HepG2 (cell line): ENCODE measurements around the gene SYNJ2. TPM values are rescaled to one million over a fixed set of nuclear protein-coding genes. Genes with fewer than 3 reads are reported as not detected.

ENCODE experiments used
- ATAC-seq: fragments of 200-7000 bp; cut with Tn5 transposase; 3 replicates; pipeline ENCODE4 v1.9.1; 2020; ENCODE audit warnings: mild to moderate bottlenecking, moderate library complexity
- BruUV-seq: library from RNA; stranded (reverse); fragments of 400-500 nt; replicated peaks from 2 replicates; lab custom pipeline; 2021; lab: Mats Ljungman, UMichigan
- CTCF ChIA-PET: fragments of 300-600 bp; formaldehyde crosslinking; extraction: SDS; loops from one replicate; lab custom pipeline; 2021; ENCODE audit warnings: low total read pairs, inconsistent platforms, low intra/inter-chr PET ratio; lab: Yijun Ruan, JAX
- POLR2A ChIA-PET: fragments of 350-600 bp; sonication (Branson Sonifier 250); formaldehyde crosslinking; loops from one replicate; lab custom pipeline; 2020; ENCODE audit warnings: antibody characterized with exemption, inconsistent platforms; lab: Yijun Ruan, JAX
- DNase-seq: peaks from one replicate; pipeline ENCODE4 v3.0.0-alpha.2; 2015; ENCODE audit warnings: low spot score
- FAIRE-seq: peaks from 3 replicates; lab custom pipeline; 2011; peaks lifted over from hg19 to GRCh38; lab: Jason Lieb, UNC
- H2AFZ ChIP-seq: one replicate; pipeline ENCODE4 v1.6.1; 2011; ENCODE audit warnings: low read length, inconsistent platforms
- H3K27ac ChIP-seq: fragments of 300-600 bp; 3 replicates; pipeline ENCODE4 v1.8.0; 2011; ENCODE audit warnings: mixed run types, mild to moderate bottlenecking, mixed read lengths, low read length, inconsistent platforms; ENCODE audit not compliant: insufficient read depth; ENCODE audit errors: extremely low read length
- H3K27me3 ChIP-seq, 2 experiments: fragments of 200-600 bp in 1 of 2; 2 replicates in 1 of 2; 3 replicates in 1 of 2; pipeline versions ENCODE4 v1.6.0 to v1.8.0; 2011; ENCODE audit warnings: low read length in 2 of 2, mild to moderate bottlenecking in 2 of 2, moderate library complexity in 2 of 2, inconsistent platforms in 1 of 2; ENCODE audit not compliant: insufficient read depth in 2 of 2, control insufficient read depth in 1 of 2
- H3K36me3 ChIP-seq, 2 experiments: fragments of 200-600 bp in 1 of 2; replicated peaks in 1 of 2; 2 replicates in 1 of 2; 3 replicates in 1 of 2; pipeline versions ENCODE4 v1.5.1 to v1.8.0; 2011; ENCODE audit warnings: low read length in 2 of 2, inconsistent platforms in 1 of 2; ENCODE audit not compliant: insufficient read depth in 2 of 2, control insufficient read depth in 1 of 2
- H3K4me1 ChIP-seq: 2 replicates; pipeline ENCODE4 v1.5.1; 2012; ENCODE audit warnings: low read length, inconsistent platforms; ENCODE audit not compliant: insufficient read depth
- H3K4me2 ChIP-seq: 2 replicates; pipeline ENCODE4 v1.6.0; 2011; ENCODE audit warnings: low read depth, low read length, inconsistent platforms
- H3K4me3 ChIP-seq, 3 experiments: fragments of 200-600 bp in 1 of 3; sonication (generic), shearing (Covaris generic) in 1 of 3; replicated peaks in 1 of 3; 2 replicates each; pipeline ENCODE4 v1.5.1; 2011 to 2016; ENCODE audit warnings: low read length in 3 of 3, inconsistent platforms in 2 of 3, low read depth in 2 of 3, mild to moderate bottlenecking in 2 of 3, control low read depth in 1 of 3, mixed read lengths in 1 of 3; ENCODE audit not compliant: insufficient read depth in 1 of 3
- H3K79me2 ChIP-seq: one replicate; pipeline ENCODE4 v1.6.1; 2011; ENCODE audit warnings: low read length, inconsistent platforms; ENCODE audit not compliant: insufficient read depth
- H3K9ac ChIP-seq: 2 replicates; pipeline ENCODE4 v1.6.0; 2011; ENCODE audit warnings: mild to moderate bottlenecking, low read depth, low read length, inconsistent platforms; ENCODE audit not compliant: insufficient read depth
- H3K9me3 ChIP-seq: 2 replicates; pipeline ENCODE4 v1.5.1; 2012; ENCODE audit warnings: mild to moderate bottlenecking, low read length
- H4K20me1 ChIP-seq: 2 replicates; pipeline ENCODE4 v1.6.0; 2011; ENCODE audit warnings: inconsistent platforms, mild to moderate bottlenecking, low read length, moderate library complexity; ENCODE audit not compliant: insufficient read depth
- CREB1 ChIP-seq, 2 experiments: fragments of 450-650 bp in 1 of 2; IDR thresholded peaks; 2 replicates each; pipeline ENCODE4 v1.6.1; 2016 to 2017; ENCODE audit warnings: control low read depth in 1 of 2, mild to moderate bottlenecking in 1 of 2, missing compliant biosample characterization in 1 of 2, missing genetic modification characterization in 1 of 2
- CREM ChIP-seq, 2 experiments: sonication (generic) in 1 of 2; formaldehyde crosslinking in 1 of 2; IDR thresholded peaks; 2 replicates each; pipeline versions ENCODE4 v1.4.0 to v1.6.1; 2016 to 2020; ENCODE audit warnings: antibody characterized with exemption in 1 of 2, mild to moderate bottlenecking in 1 of 2, missing genetic modification reagents in 1 of 2
- RBM22 ChIP-seq: fragments of 200-400 bp; formaldehyde crosslinking; optimal IDR thresholded peaks from 2 replicates; pipeline ENCODE3; 2017; ENCODE audit warnings: mild to moderate bottlenecking, low read length, moderate library complexity
- TSC22D2 ChIP-seq: sonication (generic); formaldehyde crosslinking; IDR thresholded peaks from 2 replicates; pipeline ENCODE4 v1.5.1; 2020; ENCODE audit warnings: missing genetic modification reagents, mild to moderate bottlenecking, borderline replicate concordance
- WGBS: methylation state at CpG from one replicate; pipeline ENCODE4 v1.1.6; 2017; ENCODE audit warnings: low lambda C conversion rate; 5-methylcytosine and 5-hydroxymethylcytosine counted together
- in situ Hi-C: cut with HindIII; loops from 2 replicates; pipeline ENCODE4 v1.10.0; 2017; ENCODE audit warnings: low pct_unique_long_range_greater_than_20kb; ENCODE audit not compliant: extremely low pct_ligation_motif_present
- intact Hi-C: fragments of 100-400 bp; cut with micrococcal nuclease; formaldehyde crosslinking; loops from one replicate; pipeline ENCODE4 v1.10.0; 2022; ENCODE audit not compliant: unreplicated experiment
- polyA plus RNA-seq, 8 experiments: library from polyadenylated mRNA; depleted of rRNA in 3 of 8; stranded (reverse) in 7 of 8; unstranded in 1 of 8; fragments of >200 nt; fragmentation: Illumina TruSeq in 4 of 8; extraction: Trizol in 4 of 8; gene quantifications; 2 replicates each; pipeline versions ENCODE4 v1.2.1 to v1.2.3, GENCODE V29; 2011 to 2016; ENCODE audit warnings: low read depth in 4 of 8, missing spikeins in 1 of 8, mixed read lengths in 1 of 8; ENCODE audit not compliant: insufficient read depth in 1 of 8
- total RNA-seq, 5 experiments: library from RNA; depleted of rRNA; stranded (reverse); fragments of >200 nt; fragmentation: Illumina TruSeq; extraction: Trizol; gene quantifications; 2 replicates each; pipeline ENCODE4 v1.2.3, GENCODE V29; 2016; ENCODE audit warnings: low read depth in 1 of 5
- TF ChIP-seq, protein P1 (sequence below): sonication (generic); formaldehyde crosslinking; IDR thresholded peaks from 2 replicates; pipeline ENCODE4 v1.4.0; 2020; ENCODE audit warnings: missing genetic modification reagents

SYNJ2 gene
- total and polyA plus RNA-seq, 2 of the 13 experiments (the other 11 are each of a cell fraction or from before 2014, with no cell fraction given) = 39.1 to 57.6 TPM

DNA sequence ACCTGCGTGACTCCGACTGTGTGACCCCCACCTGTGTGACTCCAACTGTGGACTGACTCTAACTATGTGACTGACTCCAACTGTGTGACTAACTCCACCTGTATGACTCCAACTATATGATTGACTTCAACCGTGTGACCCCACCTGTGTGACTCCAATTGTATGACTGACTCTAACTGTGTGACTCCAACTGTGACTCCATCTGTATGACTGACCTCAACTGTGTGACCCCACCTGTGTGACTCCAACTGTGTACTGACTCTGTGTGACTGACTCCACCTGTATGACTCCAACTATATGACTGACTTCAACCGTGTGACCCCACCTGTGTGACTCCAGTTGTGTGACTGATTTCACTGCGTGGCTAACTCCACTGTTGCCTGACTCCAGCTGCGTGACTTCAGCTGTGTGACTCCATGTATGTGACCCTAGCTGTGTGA lies 38.6 kb downstream of the SYNJ2 start:
- in situ Hi-C loops = no loop called here
- intact Hi-C loops = no loop called here
- Histone ChIP-seq H2AFZ (no peak overlapping the region), H3K9me3 (no peaks in the 10 kb centered on the region), H3K9ac (no peak overlapping the region), H3K27me3 (no peaks in the 10 kb centered on the region), H3K4me2 (no peak overlapping the region), H3K4me3 (no peak overlapping the region), H3K36me3 (peaks cover 45 to 79% of the 10 kb centered on the region in 2 experiments), H3K27ac (peak overlapping the region; percentile 4), H3K4me1 (peaks cover 70% of the 10 kb centered on the region), H3K79me2 (peaks cover 89% of the 10 kb centered on the region), H4K20me1 (no peaks in the 10 kb centered on the region)
- ChIA-PET POLR2A (interaction anchor here (1.7 to 3.8 kb wide), 2 partner anchors 8 to 14 kb away, joined by 8 to 39 read pairs; no protein-coding TSS in a partner anchor), CTCF (no interaction called here)
- no TSS peak for BruUV-seq
- no peak for ATAC-seq
- TF ChIP-seq RBM22 = peak; percentile 64
- TF ChIP-seq TSC22D2 (CRISPR knock-in tag) = no peak
- 0 out of 2 replicates have a peak, but pooled peaks have one; percentile 19 for TF ChIP-seq CREB1 (IDR thresholded peaks at IDR 0.05)
- TF ChIP-seq CREB1 (CRISPR knock-in tag; IDR thresholded peaks at IDR 0.05) = no peak
- no peak for FAIRE-seq
- no peak for DNase-seq
- WGBS = 89% methylated on average over 6 of the region's 6 CpGs

DNA sequence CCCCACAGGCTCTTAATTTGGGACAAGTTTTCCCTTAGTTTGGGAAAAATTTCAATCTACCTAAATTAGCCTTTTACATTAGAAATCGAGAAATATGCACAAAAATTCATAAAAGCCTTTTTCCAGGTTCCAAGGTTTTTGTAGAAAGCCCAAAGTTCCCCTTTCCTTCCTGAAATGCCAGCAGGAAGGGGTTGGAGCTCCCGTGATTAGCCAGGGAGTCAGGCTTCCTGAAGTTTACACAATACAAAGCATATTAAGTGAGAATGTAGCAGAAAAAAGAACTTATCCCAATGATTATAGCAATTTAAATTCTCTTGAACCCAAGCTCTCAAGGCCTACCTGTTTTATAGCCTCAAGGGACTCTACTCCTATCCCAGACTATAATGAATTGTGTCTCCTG lies 39.1 kb downstream of the SYNJ2 start:
- Histone ChIP-seq H3K27me3 (no peaks in the 10 kb centered on the region), H3K4me1 (peaks cover 70% of the 10 kb centered on the region), H3K4me3 (no peak overlapping the region), H3K4me2 (no peak overlapping the region), H3K9me3 (no peaks in the 10 kb centered on the region), H3K79me2 (peaks cover 87% of the 10 kb centered on the region), H2AFZ (no peak overlapping the region), H3K27ac (peak overlapping the region; percentile 69), H3K36me3 (peaks cover 45 to 79% of the 10 kb centered on the region in 2 experiments), H4K20me1 (no peaks in the 10 kb centered on the region), H3K9ac (no peak overlapping the region)
- ATAC-seq (no peak), DNase-seq (no peak), FAIRE-seq (no peak)
- in situ Hi-C loops = no loop called here
- 79% methylated on average over 2 of the region's 2 CpGs for WGBS
- CTCF ChIA-PET = no interaction called here
- POLR2A ChIA-PET = interaction anchor here (1.3 to 3.8 kb wide), 3 partner anchors 8 to 35 kb away, joined by 3 to 39 read pairs (median 8); no protein-coding TSS in a partner anchor
- intact Hi-C loops = no loop called here
- TSS peak; percentile 8 for BruUV-seq
- TF ChIP-seq, protein P1, sequence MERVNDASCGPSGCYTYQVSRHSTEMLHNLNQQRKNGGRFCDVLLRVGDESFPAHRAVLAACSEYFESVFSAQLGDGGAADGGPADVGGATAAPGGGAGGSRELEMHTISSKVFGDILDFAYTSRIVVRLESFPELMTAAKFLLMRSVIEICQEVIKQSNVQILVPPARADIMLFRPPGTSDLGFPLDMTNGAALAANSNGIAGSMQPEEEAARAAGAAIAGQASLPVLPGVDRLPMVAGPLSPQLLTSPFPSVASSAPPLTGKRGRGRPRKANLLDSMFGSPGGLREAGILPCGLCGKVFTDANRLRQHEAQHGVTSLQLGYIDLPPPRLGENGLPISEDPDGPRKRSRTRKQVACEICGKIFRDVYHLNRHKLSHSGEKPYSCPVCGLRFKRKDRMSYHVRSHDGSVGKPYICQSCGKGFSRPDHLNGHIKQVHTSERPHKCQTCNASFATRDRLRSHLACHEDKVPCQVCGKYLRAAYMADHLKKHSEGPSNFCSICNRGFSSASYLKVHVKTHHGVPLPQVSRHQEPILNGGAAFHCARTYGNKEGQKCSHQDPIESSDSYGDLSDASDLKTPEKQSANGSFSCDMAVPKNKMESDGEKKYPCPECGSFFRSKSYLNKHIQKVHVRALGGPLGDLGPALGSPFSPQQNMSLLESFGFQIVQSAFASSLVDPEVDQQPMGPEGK (CRISPR knock-in tag) = no peak
- TF ChIP-seq CREM (IDR thresholded peaks at IDR 0.05) (no peak), CREM (CRISPR knock-in tag; IDR thresholded peaks at IDR 0.05) (no peak)
